ENCODE measurements around the gene BORCS6. TPM values are rescaled to one million over a fixed set of nuclear protein-coding genes. Genes with fewer than 3 reads are reported as not detected.

Gene BORCS6
- total and polyA plus RNA-seq, 2 of the 13 experiments (the other 11 are each of a cell fraction or from before 2014, with no cell fraction given) = 2.0 to 5.1 TPM

GRCh38 chr17:8210761-8211458 lies 20.9 kb upstream of the BORCS6 start (continued):
- TF ChIP-seq PAXIP1 (CRISPR knock-in tag; conservative IDR thresholded peaks at IDR 0.05) (peak; percentile 59), CHD2 (IDR thresholded peaks at IDR 0.05; ENCODE audit: low read depth, low read length) (no peak), ZNF558 (CRISPR knock-in tag; IDR thresholded peaks at IDR 0.05; ENCODE audit: borderline replicate concordance) (no peak), ZNF362 (CRISPR knock-in tag; IDR thresholded peaks at IDR 0.05; ENCODE audit: borderline replicate concordance) (no peak), ZNF414 (CRISPR knock-in tag; IDR thresholded peaks at IDR 0.05) (no peak), ZNF383 (CRISPR knock-in tag; IDR thresholded peaks at IDR 0.05; ENCODE audit: borderline replicate concordance) (no peak), TMF1 (CRISPR knock-in tag; IDR thresholded peaks at IDR 0.05; ENCODE audit: low read depth) (no peak), ZNF331 (CRISPR knock-in tag; IDR thresholded peaks at IDR 0.05) (no peak), SNAI1 (CRISPR knock-in tag; IDR thresholded peaks at IDR 0.05; ENCODE audit: borderline replicate concordance) (no peak), TFAP4 (IDR thresholded peaks at IDR 0.05; ENCODE audit: borderline replicate concordance, low read depth) (no peak), ZSCAN25 (CRISPR knock-in tag; IDR thresholded peaks at IDR 0.05) (no peak), ZNF562 (CRISPR knock-in tag; IDR thresholded peaks at IDR 0.05; ENCODE audit: borderline replicate concordance) (no peak), E2F5 (CRISPR knock-in tag; conservative IDR thresholded peaks at IDR 0.05) (no peak), MBNL3 (CRISPR knock-in tag; conservative IDR thresholded peaks at IDR 0.05) (no peak), HDAC6 (IDR thresholded peaks at IDR 0.05; ENCODE audit: low read depth, low read length) (no peak), ZNF510 (CRISPR knock-in tag; IDR thresholded peaks at IDR 0.05; ENCODE audit: low read depth) (no peak), ZNF800 (CRISPR knock-in tag; IDR thresholded peaks at IDR 0.05) (no peak), ZBTB26 (CRISPR knock-in tag; IDR thresholded peaks at IDR 0.05; ENCODE audit: borderline replicate concordance) (no peak)

All from HepG2 (cell line).